IMR-90 (cell line): ENCODE data around the gene CASP7. TPM values are rescaled to one million over a fixed set of nuclear protein-coding genes. Genes with fewer than 3 reads are reported as not detected.

Experiments used
- ATAC-seq: fragments of 200-7000 bp; cut with Tn5 transposase; 2 replicates; pipeline ENCODE4 v1.9.1; 2020; ENCODE audit warnings: low read depth, mild to moderate bottlenecking, moderate library complexity
- BruUV-seq: library from RNA; stranded (reverse); fragments of 400-500 nt; replicated peaks from 2 replicates; lab custom pipeline; 2021; lab: Mats Ljungman, UMichigan
- CTCF ChIA-PET: fragments of 300-600 bp; formaldehyde crosslinking; extraction: SDS; loops from one replicate; lab custom pipeline; 2021; ENCODE audit warnings: antibody characterized with exemption; lab: Yijun Ruan, JAX
- POLR2A ChIA-PET: fragments of 300-600 bp; sonication (Branson Sonifier 250); formaldehyde crosslinking; loops from one replicate; lab custom pipeline; 2022; ENCODE audit warnings: antibody characterized with exemption; ENCODE audit not compliant: unreplicated experiment; lab: Charles Lee
- DNase-seq: peaks from one replicate; pipeline ENCODE4 v3.0.0; 2013
- H2AFZ ChIP-seq: replicated peaks from 2 replicates; pipeline ENCODE3; 2013; ENCODE audit warnings: low read length, mild to moderate bottlenecking; ENCODE audit not compliant: poor library complexity
- H2AK5ac ChIP-seq: 2 replicates; pipeline ENCODE4 v1.6.1; 2013; ENCODE audit warnings: low read depth, low read length, inconsistent platforms
- H2AK9ac ChIP-seq: replicated peaks from 2 replicates; pipeline ENCODE3; 2013; ENCODE audit warnings: mild to moderate bottlenecking, low read depth, low read length, moderate library complexity; ENCODE audit not compliant: poor library complexity
- H2BK120ac ChIP-seq: 2 replicates; pipeline ENCODE4 v1.6.1; 2013; ENCODE audit warnings: low read depth, low read length, inconsistent platforms
- H2BK15ac ChIP-seq: 3 replicates; pipeline ENCODE4 v1.6.1; 2013; ENCODE audit warnings: low read depth, low read length, inconsistent platforms
- H2BK20ac ChIP-seq: 2 replicates; pipeline ENCODE4 v1.6.1; 2013; ENCODE audit warnings: low read depth, mild to moderate bottlenecking, inconsistent platforms, low read length, moderate library complexity
- H2BK5ac ChIP-seq: 2 replicates; pipeline ENCODE4 v1.6.1; 2013; ENCODE audit warnings: mild to moderate bottlenecking, low read depth, low read length, inconsistent platforms; ENCODE audit not compliant: poor library complexity, severe bottlenecking
- H3K14ac ChIP-seq: replicated peaks from 2 replicates; pipeline ENCODE4 v1.6.1; 2013; ENCODE audit warnings: low read depth, low read length, inconsistent platforms
- H3K18ac ChIP-seq: 2 replicates; pipeline ENCODE4 v1.6.1; 2013; ENCODE audit warnings: low read depth, low read length, control low read depth
- H3K23ac ChIP-seq: 2 replicates; pipeline ENCODE4 v1.6.1; 2013; ENCODE audit warnings: low read depth, low read length, inconsistent platforms
- H3K27ac ChIP-seq: 2 replicates; pipeline ENCODE4 v1.5.1; 2013; ENCODE audit warnings: mild to moderate bottlenecking, control low read depth, low read length; ENCODE audit not compliant: insufficient read depth
- H3K27me3 ChIP-seq: 2 replicates; pipeline ENCODE4 v1.6.1; 2013; ENCODE audit warnings: low read length; ENCODE audit not compliant: control insufficient read depth, insufficient read depth
- H3K36me3 ChIP-seq: 2 replicates; pipeline ENCODE4 v1.6.1; 2013; ENCODE audit warnings: low read length, mixed read lengths; ENCODE audit not compliant: control insufficient read depth, insufficient read depth
- H3K4ac ChIP-seq: 2 replicates; pipeline ENCODE4 v1.6.1; 2013; ENCODE audit warnings: low read depth, low read length, inconsistent platforms
- H3K4me1 ChIP-seq: 2 replicates; pipeline ENCODE4 v1.6.1; 2013; ENCODE audit warnings: low read length, mixed read lengths; ENCODE audit not compliant: control insufficient read depth, insufficient read depth
- H3K4me2 ChIP-seq: 2 replicates; pipeline ENCODE4 v1.6.1; 2013; ENCODE audit warnings: low read depth, mild to moderate bottlenecking, control low read depth, low read length, moderate library complexity
- H3K4me3 ChIP-seq: 2 replicates; pipeline ENCODE4 v1.5.1; 2013; ENCODE audit warnings: low read depth, mild to moderate bottlenecking, control low read depth, low read length, moderate library complexity; ENCODE audit not compliant: insufficient read depth
- H3K56ac ChIP-seq: 2 replicates; pipeline ENCODE4 v1.6.1; 2013; ENCODE audit warnings: low read length, inconsistent platforms; ENCODE audit not compliant: insufficient read depth; ENCODE audit errors: extremely low read depth
- H3K79me1 ChIP-seq, 2 experiments: 2 replicates each; pipeline ENCODE4 v1.6.1; 2013; ENCODE audit warnings: low read length in 2 of 2, inconsistent platforms in 1 of 2, low read depth in 1 of 2
- H3K9ac ChIP-seq: 2 replicates; pipeline ENCODE4 v1.6.1; 2013; ENCODE audit warnings: low read depth, low read length, control low read depth
- H3K9me1 ChIP-seq: 2 replicates; pipeline ENCODE4 v1.6.1; 2013; ENCODE audit warnings: low read length, inconsistent platforms; ENCODE audit not compliant: insufficient read depth
- H3K9me3 ChIP-seq: 2 replicates; pipeline ENCODE4 v1.6.1; 2013; ENCODE audit warnings: low read length; ENCODE audit not compliant: control insufficient read depth, insufficient read depth
- H4K20me1 ChIP-seq: 2 replicates; pipeline ENCODE4 v1.6.1; 2013; ENCODE audit warnings: low read length, inconsistent platforms; ENCODE audit not compliant: insufficient read depth
- H4K5ac ChIP-seq: 2 replicates; pipeline ENCODE4 v1.6.1; 2013; ENCODE audit warnings: mild to moderate bottlenecking, low read depth, low read length, control low read depth
- H4K8ac ChIP-seq, 2 experiments: 2 replicates each; pipeline ENCODE4 v1.6.1; 2013; ENCODE audit warnings: low read depth in 2 of 2, low read length in 2 of 2, control low read depth in 1 of 2, inconsistent platforms in 1 of 2
- H4K91ac ChIP-seq: 2 replicates; pipeline ENCODE4 v1.6.1; 2013; ENCODE audit warnings: low read depth, low read length, inconsistent platforms; ENCODE audit not compliant: insufficient read depth
- BHLHE40 ChIP-seq: fragments of 150-350 bp; IDR thresholded peaks from 2 replicates; pipeline ENCODE4 v1.6.1; 2016; ENCODE audit warnings: mild to moderate bottlenecking, low read depth, low read length
- CEBPB ChIP-seq: IDR thresholded peaks from 2 replicates; pipeline ENCODE4 v1.6.1; 2012; ENCODE audit warnings: low read depth, low read length, improper control_type of control experiment
- CHD1 ChIP-seq: IDR thresholded peaks from 2 replicates; pipeline ENCODE4 v1.6.1; 2012; ENCODE audit warnings: low read depth, low read length, improper control_type of control experiment
- CTCF ChIP-seq: conservative IDR thresholded peaks from 2 replicates; pipeline ENCODE4 v1.5.1; 2012; ENCODE audit warnings: mild to moderate bottlenecking, low read depth, low read length, improper control_type of control experiment
- ELK1 ChIP-seq: fragments of 150-350 bp; IDR thresholded peaks from 2 replicates; pipeline ENCODE4 v1.6.1; 2016; ENCODE audit warnings: low read depth, mild to moderate bottlenecking, low read length, moderate library complexity, borderline replicate concordance
- FOS ChIP-seq: fragments of 150-350 bp; IDR thresholded peaks from 2 replicates; pipeline ENCODE4 v1.6.1; 2016; ENCODE audit warnings: low read depth, low read length
- MAFK ChIP-seq: IDR thresholded peaks from 2 replicates; pipeline ENCODE4 v1.6.1; 2012; ENCODE audit warnings: low read depth, low read length, improper control_type of control experiment
- MAZ ChIP-seq: IDR thresholded peaks from 2 replicates; pipeline ENCODE4 v1.6.1; 2012; ENCODE audit warnings: low read depth, mild to moderate bottlenecking, low read length, improper control_type of control experiment, moderate library complexity, borderline replicate concordance
- MXI1 ChIP-seq: IDR thresholded peaks from 2 replicates; pipeline ENCODE4 v1.6.1; 2012; ENCODE audit warnings: low read depth, mild to moderate bottlenecking, low read length, moderate library complexity, borderline replicate concordance
- NFE2L2 ChIP-seq: fragments of 150-350 bp; IDR thresholded peaks from 2 replicates; pipeline ENCODE4 v1.6.1; 2016; ENCODE audit warnings: low read depth, mild to moderate bottlenecking, low read length
- POLR2A ChIP-seq: IDR thresholded peaks from 2 replicates; pipeline ENCODE4 v1.6.1; 2012; ENCODE audit warnings: mild to moderate bottlenecking, low read depth, low read length
- RAD21 ChIP-seq: IDR thresholded peaks from 2 replicates; pipeline ENCODE4 v1.6.1; 2012; ENCODE audit warnings: low read length, improper control_type of control experiment
- RCOR1 ChIP-seq: IDR thresholded peaks from 2 replicates; pipeline ENCODE4 v1.6.1; 2012; ENCODE audit warnings: mild to moderate bottlenecking, low read length, improper control_type of control experiment; ENCODE audit not compliant: insufficient replicate concordance
- RFX5 ChIP-seq: IDR thresholded peaks from 2 replicates; pipeline ENCODE4 v1.8.0; 2012; ENCODE audit warnings: low read depth, mild to moderate bottlenecking, low read length, moderate library complexity
- SMC3 ChIP-seq: fragments of 150-350 bp; IDR thresholded peaks from 2 replicates; pipeline ENCODE4 v1.6.1; 2016; ENCODE audit warnings: low read depth, mild to moderate bottlenecking, antibody characterized with exemption, low read length, moderate library complexity
- USF2 ChIP-seq: fragments of 150-350 bp; IDR thresholded peaks from 2 replicates; pipeline ENCODE4 v1.6.1; 2017; ENCODE audit warnings: mild to moderate bottlenecking, antibody characterized with exemption, low read length, low read depth
- WGBS, 2 experiments: methylation state at CpG; one replicate each; pipeline versions ENCODE4 v1.1.5 to v1.1.7; 2013; ENCODE audit warnings: missing lambda C conversion rate in 2 of 2; ENCODE audit not compliant: insufficient read length in 1 of 2; ENCODE audit errors: extremely low coverage in 2 of 2; 5-methylcytosine and 5-hydroxymethylcytosine counted together
- dilution Hi-C: fragments of 300-500 bp; cut with HindIII; formaldehyde crosslinking; loops from one replicate; pipeline ENCODE4 v1.14.3; 2018; ENCODE audit warnings: low sequenced_read_pairs; ENCODE audit not compliant: unreplicated experiment
- in situ Hi-C: fragments of 300-500 bp; cut with MboI; formaldehyde crosslinking; loops from 3 replicates; pipeline ENCODE4 v1.14.3; 2019; ENCODE audit warnings: low sequenced_read_pairs, inconsistent platforms, mixed read lengths
- intact Hi-C: fragments of 100-400 bp; cut with micrococcal nuclease; formaldehyde crosslinking; loops from 2 replicates; pipeline ENCODE4 v1.10.0; 2022
- polyA plus RNA-seq, 3 experiments: library from polyadenylated mRNA; depleted of rRNA; stranded (reverse); fragments of >200 nt; gene quantifications; 2 replicates each; pipeline ENCODE4 v1.2.3, GENCODE V29; 2012; ENCODE audit warnings: low replicate concordance in 1 of 3
- total RNA-seq: library from RNA; depleted of rRNA; stranded (reverse); fragments of >200 nt; gene quantifications from 2 replicates; pipeline ENCODE4 v1.2.3, GENCODE V29; 2012

CASP7 gene
- total and polyA plus RNA-seq, 2 of the 4 experiments (the other 2 are of a cell fraction): 15.1 to 16.7 TPM

- no TSS peak for BruUV-seq
- H4K8ac ChIP-seq: no peak overlapping the region
- H3K56ac ChIP-seq: no peak overlapping the region
- H3K79me1 ChIP-seq: no peaks in the 10 kb centered on the region
- no peak overlapping the region for H3K23ac ChIP-seq
- TF ChIP-seq MAZ: no peak
- no peak for TF ChIP-seq RAD21
- TF ChIP-seq CTCF: no peak
- TF ChIP-seq MAFK: no peak
- no peak for TF ChIP-seq USF2
- TF ChIP-seq SMC3: no peak
- no peak for TF ChIP-seq NFE2L2
- no peak for TF ChIP-seq RCOR1
- no peak for TF ChIP-seq MXI1
- no peak for TF ChIP-seq RFX5
- TF ChIP-seq CEBPB: no peak
- no peak for TF ChIP-seq CHD1
- TF ChIP-seq POLR2A: no peak
- no peak for TF ChIP-seq ELK1
- no peak for TF ChIP-seq BHLHE40
- no peak for TF ChIP-seq FOS
- H3K9me3 ChIP-seq: no peaks in the 10 kb centered on the region
- no peak overlapping the region for H2AK5ac ChIP-seq
- no peak overlapping the region for H3K9ac ChIP-seq
- no peak overlapping the region for H4K5ac ChIP-seq
- H2AFZ ChIP-seq: no peak overlapping the region
- POLR2A ChIA-PET: no interaction called here
- H3K4me1 ChIP-seq: no peaks in the 10 kb centered on the region
- no CpG with 5 or more reads among the region's 2 CpGs for WGBS, 2 experiments
- DNase-seq (no peak), ATAC-seq (no peak)
- H3K4me3 ChIP-seq: no peak overlapping the region
- CTCF ChIA-PET: no interaction called here
- no peak overlapping the region for H2AK9ac ChIP-seq
- no peak overlapping the region for H3K4ac ChIP-seq
- in situ Hi-C loops: no loop called here
- no peaks in the 10 kb centered on the region for H4K20me1 ChIP-seq
- dilution Hi-C loops: no loop called here
- no peak overlapping the region for H3K27ac ChIP-seq
- no peak overlapping the region for H2BK20ac ChIP-seq
- H3K36me3 ChIP-seq: no peaks in the 10 kb centered on the region
- H2BK120ac ChIP-seq: no peak overlapping the region
- no peak overlapping the region for H3K4me2 ChIP-seq
- no peak overlapping the region for H3K14ac ChIP-seq
- no peak overlapping the region for H2BK5ac ChIP-seq
- intact Hi-C loops: no loop called here
- H3K18ac ChIP-seq: no peak overlapping the region
- no peaks in the 10 kb centered on the region for H3K9me1 ChIP-seq
- H3K27me3 ChIP-seq: peaks cover 22% of the 10 kb centered on the region
- H2BK15ac ChIP-seq: no peak overlapping the region
- no peak overlapping the region for H4K91ac ChIP-seq
Measured at GRCh38 chr10:113651021-113651420, 28.7 kb upstream of the CASP7 start.
